ENCODE results near the gene PDIA5. TPM values are rescaled to one million over a fixed set of nuclear protein-coding genes. Genes with fewer than 3 reads are reported as not detected.

PDIA5 gene
- total and polyA plus RNA-seq, 3 donors from 2014 or later: 49.6 to 76.8 (median 76.0) TPM

DNA sequence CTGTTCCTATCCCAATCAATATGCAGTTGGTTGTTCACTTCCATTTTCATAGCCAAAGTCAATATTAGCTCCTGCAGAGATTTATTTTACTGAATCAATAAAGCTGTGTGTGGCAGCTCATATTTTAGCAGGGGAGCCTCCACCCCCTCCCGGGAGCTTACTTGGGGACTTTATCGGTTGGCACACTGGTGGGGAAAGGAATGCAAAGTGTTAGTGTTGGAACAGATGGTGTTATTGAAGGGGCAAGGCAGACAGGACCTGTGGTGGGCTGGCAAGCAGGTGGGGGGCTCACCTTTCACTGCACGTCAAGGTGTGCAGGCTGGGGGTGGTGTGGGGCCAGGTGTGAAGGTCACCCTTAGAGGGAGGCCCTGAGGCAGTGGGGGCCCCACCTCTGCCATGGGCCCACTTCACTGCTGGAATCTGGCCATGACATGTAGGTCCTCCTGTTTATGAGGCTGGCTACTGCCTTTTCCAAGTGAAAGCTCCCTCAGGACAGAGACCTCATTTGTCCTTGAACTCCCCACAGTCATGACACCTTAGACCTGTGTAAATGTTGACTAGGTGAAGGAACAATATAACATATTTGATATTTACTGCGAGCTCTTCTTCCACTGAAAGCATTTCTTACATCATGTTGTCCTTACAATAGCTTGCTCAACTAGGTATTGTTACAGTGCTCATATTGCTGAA lies 90.9 kb downstream of the PDIA5 start:
- intact Hi-C loops (cut with DNase I; ENCODE audit: low total_unique reads): no loop called here
- Histone ChIP-seq H3K4me3 (no peak overlapping the region), H3K27me3 (no peaks in the 10 kb centered on the region), H3K9me3 (no peaks in the 10 kb centered on the region), H3K27ac (no peak overlapping the region), H3K36me3 (ENCODE audit: low read depth, missing control alignments) (no peaks in the 10 kb centered on the region), H3K4me1 (peaks cover 9% of the 10 kb centered on the region)
- WGBS, 2 donors: 83 to 87% methylated on average over 4 of the region's 4 CpGs
- DNase-seq: no peak
- TF ChIP-seq CTCF (IDR thresholded peaks at IDR 0.05): no peak

DNA sequence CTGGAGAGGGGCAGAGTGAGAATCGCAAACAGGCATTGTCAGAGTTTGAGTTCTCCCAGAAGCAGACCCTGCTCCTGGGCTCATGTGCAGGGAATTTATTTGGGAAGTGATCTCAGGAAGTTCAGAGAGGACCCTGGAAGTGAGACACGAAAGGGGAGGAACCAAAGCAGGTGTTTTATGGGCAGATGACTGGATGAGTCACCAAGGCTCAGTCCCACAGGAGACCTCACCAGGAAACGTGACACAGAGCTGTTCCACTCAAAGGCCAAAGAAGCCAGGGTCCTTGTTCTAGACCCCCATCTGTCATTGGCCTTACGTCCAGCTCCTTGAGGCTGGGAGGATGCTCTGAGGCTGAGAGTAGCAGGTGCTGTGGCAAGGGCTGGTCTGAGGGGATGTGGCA lies 91.5 kb downstream of the PDIA5 start:
- intact Hi-C loops (cut with DNase I; ENCODE audit: low total_unique reads): no loop called here
- Histone ChIP-seq H3K27ac (no peak overlapping the region), H3K4me3 (no peak overlapping the region), H3K27me3 (no peaks in the 10 kb centered on the region), H3K9me3 (no peaks in the 10 kb centered on the region), H3K36me3 (ENCODE audit: low read depth, missing control alignments) (no peaks in the 10 kb centered on the region), H3K4me1 (peaks cover 14% of the 10 kb centered on the region)
- DNase-seq: no peak
- no peak for TF ChIP-seq POLR2A (IDR thresholded peaks at IDR 0.05)
- TF ChIP-seq CTCF (IDR thresholded peaks at IDR 0.05): no peak
- WGBS, 2 donors: 84 to 87% methylated on average over 4 of the region's 4 CpGs

DNA sequence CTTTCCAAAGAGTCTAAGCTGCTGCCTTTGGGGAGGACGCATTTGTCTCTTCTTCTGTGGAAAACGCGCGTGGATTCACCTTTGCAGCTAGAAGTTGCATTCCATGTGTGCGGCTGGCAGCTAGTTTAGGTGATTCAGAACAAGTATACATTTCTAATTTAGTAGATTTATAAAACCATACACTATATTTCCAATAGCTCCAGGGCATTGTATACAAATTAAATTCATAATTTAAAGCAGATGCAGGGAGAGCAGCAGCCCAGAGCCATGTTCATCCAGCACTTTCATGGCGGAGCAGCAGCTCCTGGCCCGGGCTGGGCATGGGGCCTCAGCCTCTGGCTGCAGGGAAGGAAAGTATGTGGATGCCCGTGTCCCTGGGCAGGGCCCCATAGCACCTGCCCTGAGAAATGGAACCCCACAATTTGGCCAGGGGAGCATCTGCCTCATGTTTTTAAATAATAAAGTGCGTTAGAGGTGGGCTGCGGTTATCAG lies 92.1 kb downstream of the PDIA5 start:
- no peaks in the 10 kb centered on the region for H3K36me3 ChIP-seq (ENCODE audit: low read depth, missing control alignments)

DNA sequence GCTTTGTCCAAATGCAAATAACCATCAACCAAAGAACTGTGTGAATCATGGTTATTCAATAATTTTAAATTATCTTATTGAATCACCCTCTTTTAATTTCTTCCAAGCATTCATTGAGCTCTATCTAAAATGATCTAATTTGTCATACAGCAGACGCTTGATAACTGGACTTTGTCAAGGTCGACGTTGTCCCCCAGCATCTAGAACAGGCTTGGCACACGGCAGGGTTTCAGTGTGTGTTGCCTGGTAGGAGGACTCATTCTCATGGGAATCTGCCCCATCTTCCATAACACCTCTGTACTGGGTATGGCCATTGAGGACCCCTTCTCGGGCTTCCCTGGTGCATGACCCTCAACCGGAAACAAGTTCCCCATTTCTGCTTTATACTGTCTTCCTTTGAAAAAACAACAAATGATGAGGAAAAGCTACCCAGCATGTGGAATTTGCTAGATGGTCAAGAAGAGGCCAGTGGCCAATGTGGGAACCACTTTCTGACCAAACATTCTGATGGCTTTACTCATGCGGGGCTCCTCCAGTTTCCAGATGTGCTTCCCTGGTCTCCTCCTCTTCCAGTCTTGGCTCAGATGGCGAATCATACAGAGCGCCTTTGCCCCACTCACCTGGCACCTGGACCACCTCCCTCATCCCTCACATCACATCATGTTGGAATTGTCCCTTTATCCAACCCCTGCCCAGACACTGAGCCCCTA lies 93.3 kb downstream of the PDIA5 start:
- H3K36me3 ChIP-seq (ENCODE audit: low read depth, missing control alignments): no peaks in the 10 kb centered on the region

More for the DNA sequence above, 92.1 kb downstream of the PDIA5 start:
- H3K4me1 ChIP-seq: peaks cover 9% of the 10 kb centered on the region
- intact Hi-C loops (cut with DNase I; ENCODE audit: low total_unique reads): no loop called here
- H3K27me3 ChIP-seq: no peaks in the 10 kb centered on the region
- no peak overlapping the region for H3K27ac ChIP-seq
- 94 to 98% methylated on average over 10 of the region's 10 CpGs for WGBS, 2 donors
- H3K4me3 ChIP-seq: no peak overlapping the region
- DNase-seq: no peak
- no peak for TF ChIP-seq CTCF (IDR thresholded peaks at IDR 0.05)
- TF ChIP-seq POLR2A (IDR thresholded peaks at IDR 0.05): no peak
- no peaks in the 10 kb centered on the region for H3K9me3 ChIP-seq

GRCh38 chr3:123161167-123161566 lies 94.3 kb downstream of the PDIA5 start:
- TF ChIP-seq POLR2A (IDR thresholded peaks at IDR 0.05) (no peak), CTCF (IDR thresholded peaks at IDR 0.05) (no peak)
- 91 to 94% methylated on average over 6 to 7 of the region's 7 CpGs for WGBS, 2 donors
- no peak overlapping the region for H3K27ac ChIP-seq
- DNase-seq: no peak
- no peaks in the 10 kb centered on the region for H3K36me3 ChIP-seq (ENCODE audit: low read depth, missing control alignments)
- H3K9me3 ChIP-seq: no peaks in the 10 kb centered on the region
- no peak overlapping the region for H3K4me3 ChIP-seq
- no peaks in the 10 kb centered on the region for H3K27me3 ChIP-seq
- intact Hi-C loops (cut with DNase I; ENCODE audit: low total_unique reads): no loop called here
- H3K4me1 ChIP-seq: peaks cover 7% of the 10 kb centered on the region

More for the DNA sequence above, 93.3 kb downstream of the PDIA5 start:
- TF ChIP-seq POLR2A (IDR thresholded peaks at IDR 0.05): no peak
- 79 to 82% methylated on average over 9 of the region's 9 CpGs for WGBS, 2 donors
- no peaks in the 10 kb centered on the region for H3K9me3 ChIP-seq
- peaks cover 7% of the 10 kb centered on the region for H3K4me1 ChIP-seq
- H3K27me3 ChIP-seq: no peaks in the 10 kb centered on the region
- H3K4me3 ChIP-seq: no peak overlapping the region
- no peak for DNase-seq
- intact Hi-C loops (cut with DNase I; ENCODE audit: low total_unique reads): no loop called here
- no peak overlapping the region for H3K27ac ChIP-seq

All from testis (tissue), 3 donors.